H1 (cell line): ENCODE results near the gene OR5D13. TPM values are rescaled to one million over a fixed set of nuclear protein-coding genes. Genes with fewer than 3 reads are reported as not detected.

ENCODE experiments used
- BACH1 ChIP-seq: IDR thresholded peaks from 2 replicates; pipeline ENCODE4 v1.6.1; 2012; ENCODE audit warnings: low read length, improper control_type of control experiment
- EGR1 ChIP-seq: IDR thresholded peaks from 2 replicates; pipeline ENCODE4 v1.6.1; 2011; ENCODE audit warnings: low read depth, low read length, borderline replicate concordance
- HDAC2 ChIP-seq, 2 experiments: fragments of 300-600 bp in 1 of 2; sonication (generic) in 1 of 2; IDR thresholded peaks; 2 replicates each; pipeline ENCODE4 v1.6.1; 2011 to 2012; ENCODE audit warnings: low read depth in 2 of 2, low read length in 2 of 2, mild to moderate bottlenecking in 2 of 2, moderate library complexity in 2 of 2, borderline replicate concordance in 1 of 2, inconsistent platforms in 1 of 2
- RFX5 ChIP-seq: IDR thresholded peaks from 2 replicates; pipeline ENCODE4 v1.6.1; 2011; ENCODE audit warnings: low read depth, low read length, improper control_type of control experiment, borderline replicate concordance
- SP2 ChIP-seq: IDR thresholded peaks from 2 replicates; pipeline ENCODE4 v1.6.1; 2012; ENCODE audit warnings: mild to moderate bottlenecking, low read length, inconsistent platforms
- TAF1 ChIP-seq: IDR thresholded peaks from 2 replicates; pipeline ENCODE4 v1.6.1; 2011; ENCODE audit warnings: mild to moderate bottlenecking, low read depth, low read length
- TEAD4 ChIP-seq: IDR thresholded peaks from 2 replicates; pipeline ENCODE4 v1.6.1; 2012; ENCODE audit warnings: low read depth, low read length, inconsistent platforms, mixed read lengths
- polyA plus RNA-seq, 7 experiments: library from polyadenylated mRNA; depleted of rRNA in 3 of 7; stranded (reverse) in 5 of 7; unstranded in 2 of 7; fragments of >200 nt in 5 of 7; fragments of 200-250 nt in 2 of 7; gene quantifications; 1 replicate in 5 of 7; 2 replicates in 1 of 7; 4 replicates in 1 of 7; pipeline versions ENCODE4 v1.2.1 to v1.2.3, GENCODE V29; 2011 to 2013; ENCODE audit warnings: missing spikeins in 2 of 7, mixed read lengths in 2 of 7
- total RNA-seq: library from RNA; stranded (reverse); fragmentation: NEBNext Ultra II Directional; extraction: Animal tissue kit (Norgen Biotek cat#: 25700); gene quantifications from 2 replicates; pipeline ENCODE4 v1.2.1, GENCODE V29; 2021

OR5D13 gene
- total and polyA plus RNA-seq, 2 of the 8 experiments (the other 6 are each of a cell fraction or from before 2014, with no cell fraction given): not detected

GRCh38 chr11:55773138-55773537 is at the start of gene OR5D13 (continued):
- TF ChIP-seq TAF1 (no peak), TEAD4 (no peak), SP2 (no peak), RFX5 (no peak), EGR1 (no peak), HDAC2 (IDR thresholded peaks at IDR 0.05; ENCODE audit: borderline replicate concordance in 1 of 2, low read depth in 2 of 2, low read length in 2 of 2) (no peak), BACH1 (no peak)
- TF ChIP-seq, all 59 proteins: peak for 0
